ENCODE results near the gene PSG6.
"Not testable (repeated sequence)": the region's sequence is repeated elsewhere in the genome, so short reads cannot be mapped to it uniquely, and the experiment has no call there.

DNA sequence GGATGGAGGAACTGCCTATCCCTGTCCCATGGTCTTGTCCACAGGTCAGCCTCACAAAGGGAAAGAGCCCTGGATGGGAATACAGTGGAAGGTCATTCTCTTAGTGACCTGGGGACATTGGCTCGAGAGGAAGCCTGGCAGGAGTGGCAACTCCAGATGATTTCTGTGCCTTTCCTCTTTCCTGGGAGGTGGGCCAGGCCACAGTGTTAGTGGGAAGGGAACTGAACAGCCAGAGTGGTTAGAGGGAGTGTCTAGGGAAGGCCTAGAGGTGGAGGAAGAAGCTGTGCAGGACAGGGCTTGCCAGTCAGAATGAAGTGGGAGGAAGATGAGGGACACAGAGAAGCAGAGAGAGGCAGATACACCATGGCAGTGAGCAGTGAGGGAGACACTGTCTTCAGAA is 41.8 kb downstream of the PSG6 start:
- TF ChIP-seq, protein P1, sequence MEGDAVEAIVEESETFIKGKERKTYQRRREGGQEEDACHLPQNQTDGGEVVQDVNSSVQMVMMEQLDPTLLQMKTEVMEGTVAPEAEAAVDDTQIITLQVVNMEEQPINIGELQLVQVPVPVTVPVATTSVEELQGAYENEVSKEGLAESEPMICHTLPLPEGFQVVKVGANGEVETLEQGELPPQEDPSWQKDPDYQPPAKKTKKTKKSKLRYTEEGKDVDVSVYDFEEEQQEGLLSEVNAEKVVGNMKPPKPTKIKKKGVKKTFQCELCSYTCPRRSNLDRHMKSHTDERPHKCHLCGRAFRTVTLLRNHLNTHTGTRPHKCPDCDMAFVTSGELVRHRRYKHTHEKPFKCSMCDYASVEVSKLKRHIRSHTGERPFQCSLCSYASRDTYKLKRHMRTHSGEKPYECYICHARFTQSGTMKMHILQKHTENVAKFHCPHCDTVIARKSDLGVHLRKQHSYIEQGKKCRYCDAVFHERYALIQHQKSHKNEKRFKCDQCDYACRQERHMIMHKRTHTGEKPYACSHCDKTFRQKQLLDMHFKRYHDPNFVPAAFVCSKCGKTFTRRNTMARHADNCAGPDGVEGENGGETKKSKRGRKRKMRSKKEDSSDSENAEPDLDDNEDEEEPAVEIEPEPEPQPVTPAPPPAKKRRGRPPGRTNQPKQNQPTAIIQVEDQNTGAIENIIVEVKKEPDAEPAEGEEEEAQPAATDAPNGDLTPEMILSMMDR (optimal IDR thresholded peaks at IDR 0.05 in 1 of 3, IDR thresholded peaks at IDR 0.05 in 1 of 3, conservative IDR thresholded peaks at IDR 0.05 in 1 of 3; ENCODE audit: extremely low read depth in 1 of 3, insufficient read depth in 2 of 3, low read length in 3 of 3): not testable (repeated sequence)
- not testable (repeated sequence) for TF ChIP-seq EZH2 (IDR thresholded peaks at IDR 0.05; ENCODE audit: low read length)
